ENCODE results near the gene CDCA5.
"Not testable (repeated sequence)": the region's sequence is repeated elsewhere in the genome, so short reads cannot be mapped to it uniquely, and the experiment has no call there.

Gene CDCA5

DNA sequence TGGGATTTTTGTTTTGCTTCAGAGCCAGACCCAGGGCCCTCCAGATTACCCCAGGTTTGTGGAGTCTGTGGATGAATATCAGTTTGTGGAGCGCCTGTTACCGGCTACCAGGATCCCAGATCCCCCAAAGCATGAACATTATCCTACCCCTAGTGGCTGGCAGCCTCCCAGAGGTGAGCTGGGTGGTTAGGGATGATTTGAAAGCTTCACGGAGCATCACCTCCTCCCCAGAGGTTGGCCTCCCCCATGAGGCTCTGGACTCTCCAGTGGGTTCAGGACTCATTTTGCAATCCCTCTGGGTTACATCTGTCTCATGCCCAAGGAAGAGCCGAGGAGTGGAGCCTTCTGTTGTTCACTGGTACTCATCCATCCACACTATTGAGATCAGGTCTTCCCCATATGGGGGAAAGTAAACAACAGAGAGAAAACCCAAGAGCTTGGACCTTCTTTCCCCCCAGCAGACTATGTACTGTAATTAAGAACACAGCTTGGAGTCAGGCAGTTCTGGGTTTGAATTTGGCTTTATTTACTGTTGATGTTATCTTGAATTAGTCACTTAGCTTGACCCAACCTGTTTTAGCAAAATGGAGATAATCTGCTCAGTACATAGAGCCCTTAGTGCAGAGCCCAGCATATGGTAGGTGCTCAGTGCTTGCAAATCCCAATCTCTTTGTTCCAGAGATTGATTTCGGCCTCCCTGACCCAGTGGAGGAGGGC lies 40.8 kb upstream of the CDCA5 start:
- DNase-seq (ENCODE audit: low read depth) = no peak
- no peak overlapping the region for H3K4me3 ChIP-seq (ENCODE audit: low read length)
- TF ChIP-seq, protein P1, sequence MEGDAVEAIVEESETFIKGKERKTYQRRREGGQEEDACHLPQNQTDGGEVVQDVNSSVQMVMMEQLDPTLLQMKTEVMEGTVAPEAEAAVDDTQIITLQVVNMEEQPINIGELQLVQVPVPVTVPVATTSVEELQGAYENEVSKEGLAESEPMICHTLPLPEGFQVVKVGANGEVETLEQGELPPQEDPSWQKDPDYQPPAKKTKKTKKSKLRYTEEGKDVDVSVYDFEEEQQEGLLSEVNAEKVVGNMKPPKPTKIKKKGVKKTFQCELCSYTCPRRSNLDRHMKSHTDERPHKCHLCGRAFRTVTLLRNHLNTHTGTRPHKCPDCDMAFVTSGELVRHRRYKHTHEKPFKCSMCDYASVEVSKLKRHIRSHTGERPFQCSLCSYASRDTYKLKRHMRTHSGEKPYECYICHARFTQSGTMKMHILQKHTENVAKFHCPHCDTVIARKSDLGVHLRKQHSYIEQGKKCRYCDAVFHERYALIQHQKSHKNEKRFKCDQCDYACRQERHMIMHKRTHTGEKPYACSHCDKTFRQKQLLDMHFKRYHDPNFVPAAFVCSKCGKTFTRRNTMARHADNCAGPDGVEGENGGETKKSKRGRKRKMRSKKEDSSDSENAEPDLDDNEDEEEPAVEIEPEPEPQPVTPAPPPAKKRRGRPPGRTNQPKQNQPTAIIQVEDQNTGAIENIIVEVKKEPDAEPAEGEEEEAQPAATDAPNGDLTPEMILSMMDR (conservative IDR thresholded peaks at IDR 0.05; ENCODE audit: low read length) = no peak

DNA sequence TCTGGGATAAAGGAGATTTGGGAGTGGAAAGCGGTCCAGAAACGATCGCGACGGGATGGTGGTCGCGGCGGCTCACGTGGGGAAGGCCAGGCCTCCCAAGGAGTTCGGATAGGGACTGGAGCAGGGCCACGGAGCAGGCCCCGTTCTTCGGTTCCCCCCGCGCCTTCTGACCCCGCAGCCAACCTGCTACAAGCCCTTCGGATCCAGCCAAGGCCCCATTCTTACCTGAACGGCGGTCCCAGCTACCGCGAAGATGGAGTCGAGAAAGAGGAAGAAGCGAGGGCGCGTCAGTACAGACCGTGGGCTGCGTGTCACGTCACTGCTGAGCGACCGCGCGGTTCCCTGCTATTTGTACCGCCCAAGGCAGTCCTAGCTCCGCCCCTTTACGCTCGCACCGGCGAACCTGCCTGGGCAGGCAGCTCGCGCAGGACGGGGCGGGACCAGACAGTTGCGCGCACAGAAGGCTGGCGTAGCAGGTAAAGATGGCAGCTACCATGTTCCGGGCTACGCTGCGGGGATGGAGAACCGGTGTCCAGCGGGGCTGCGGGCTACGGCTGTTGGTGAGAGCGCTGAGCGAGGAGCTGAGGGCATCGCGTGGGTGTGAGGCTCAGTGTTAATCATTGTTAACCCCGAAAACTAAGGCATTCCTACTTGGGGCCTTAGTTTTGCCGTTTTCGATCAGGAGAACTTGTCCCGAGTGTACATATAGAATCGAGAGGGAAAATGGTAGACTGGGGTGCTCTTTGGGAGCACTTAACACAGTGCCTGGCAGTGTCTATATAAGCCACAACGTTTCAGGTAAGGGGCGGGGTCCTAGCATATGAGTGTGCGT lies 38.2 kb upstream of the CDCA5 start, which contains the start of the genes FAU and MRPL49:
Gene FAU (minus strand): TSS at position 270 of the 832 bp plus-strand sequence. CDS start 321 bp downstream, outside the sequence.
Gene MRPL49 (plus strand): TSS at position 457 of the 832 bp plus-strand sequence. CDS start 26 bp downstream, at position 483.
- H3K4me3 ChIP-seq (ENCODE audit: low read length) = peak within 1 kb of the TSS; percentile 98
- TF ChIP-seq, protein P1 (conservative IDR thresholded peaks at IDR 0.05; ENCODE audit: low read length) = no peak
- peak; percentile 92 for DNase-seq (ENCODE audit: low read depth)

DNA sequence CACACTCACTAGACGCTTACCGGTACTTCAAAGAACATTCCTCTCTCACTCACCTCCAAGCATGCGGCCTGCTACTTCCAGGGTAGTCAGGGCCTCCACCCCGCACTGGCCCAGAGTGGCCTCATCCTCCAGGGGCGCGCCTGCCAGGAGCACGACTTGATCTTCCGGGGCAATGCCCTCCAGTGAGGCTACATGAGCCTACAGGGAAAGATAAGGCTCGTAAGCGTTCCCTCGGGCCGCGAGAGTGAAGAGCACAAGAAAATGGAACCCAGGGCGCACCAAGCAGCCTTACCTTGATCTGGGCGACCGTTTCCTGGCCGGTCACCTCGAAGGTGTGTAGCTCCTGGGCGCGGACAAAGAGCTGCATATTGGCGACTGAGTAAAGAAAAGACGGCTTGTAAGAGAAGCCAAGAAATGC lies 37.6 kb upstream of the CDCA5 start:
- no peak for DNase-seq (ENCODE audit: low read depth)
- H3K4me3 ChIP-seq (ENCODE audit: low read length) = peak overlapping the region; percentile 98
- TF ChIP-seq, protein P1 (conservative IDR thresholded peaks at IDR 0.05; ENCODE audit: low read length) = no peak

DNA sequence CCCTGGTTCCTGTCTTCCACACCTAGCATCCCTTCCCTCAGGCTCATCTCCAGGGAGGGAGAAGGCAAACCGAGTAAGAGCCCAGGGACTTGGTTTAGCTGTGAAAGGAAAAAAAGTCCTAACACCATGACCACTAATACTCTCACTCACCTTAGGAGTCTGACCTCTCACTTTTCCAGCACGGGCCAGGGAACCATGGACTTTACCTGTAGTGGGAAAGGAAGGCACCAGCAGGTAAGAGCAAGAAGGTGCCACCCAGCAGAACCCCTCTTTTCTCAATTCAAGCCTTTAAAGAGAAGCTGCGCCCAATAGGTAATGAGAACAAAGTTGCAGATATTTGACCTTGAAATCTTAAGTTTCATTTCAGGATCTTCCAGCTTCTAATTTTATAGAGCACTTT lies 37.0 kb upstream of the CDCA5 start:
- H3K4me3 ChIP-seq (ENCODE audit: low read length) = peak overlapping the region; percentile 98
- DNase-seq (ENCODE audit: low read depth) = no peak
- TF ChIP-seq, protein P1 (conservative IDR thresholded peaks at IDR 0.05; ENCODE audit: low read length) = no peak

DNA sequence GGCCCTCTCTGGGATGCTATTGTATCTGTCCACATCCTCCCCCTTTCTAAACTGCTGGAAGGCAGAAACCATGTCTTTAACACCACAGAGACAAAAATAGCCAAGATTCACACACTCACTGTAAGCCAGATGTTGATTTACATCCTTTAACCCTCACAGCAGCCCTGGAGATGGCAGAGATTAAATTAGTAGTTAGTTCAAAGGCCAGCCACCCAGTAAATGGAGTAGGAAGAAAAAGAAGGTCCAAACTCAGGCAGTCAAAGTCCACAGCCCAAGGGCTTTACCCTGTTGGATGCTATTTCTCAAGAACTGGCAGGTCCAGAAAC lies 35.8 kb upstream of the CDCA5 start:
- TF ChIP-seq, protein P1 (conservative IDR thresholded peaks at IDR 0.05; ENCODE audit: low read length) = no peak
- no peak for DNase-seq (ENCODE audit: low read depth)

DNA sequence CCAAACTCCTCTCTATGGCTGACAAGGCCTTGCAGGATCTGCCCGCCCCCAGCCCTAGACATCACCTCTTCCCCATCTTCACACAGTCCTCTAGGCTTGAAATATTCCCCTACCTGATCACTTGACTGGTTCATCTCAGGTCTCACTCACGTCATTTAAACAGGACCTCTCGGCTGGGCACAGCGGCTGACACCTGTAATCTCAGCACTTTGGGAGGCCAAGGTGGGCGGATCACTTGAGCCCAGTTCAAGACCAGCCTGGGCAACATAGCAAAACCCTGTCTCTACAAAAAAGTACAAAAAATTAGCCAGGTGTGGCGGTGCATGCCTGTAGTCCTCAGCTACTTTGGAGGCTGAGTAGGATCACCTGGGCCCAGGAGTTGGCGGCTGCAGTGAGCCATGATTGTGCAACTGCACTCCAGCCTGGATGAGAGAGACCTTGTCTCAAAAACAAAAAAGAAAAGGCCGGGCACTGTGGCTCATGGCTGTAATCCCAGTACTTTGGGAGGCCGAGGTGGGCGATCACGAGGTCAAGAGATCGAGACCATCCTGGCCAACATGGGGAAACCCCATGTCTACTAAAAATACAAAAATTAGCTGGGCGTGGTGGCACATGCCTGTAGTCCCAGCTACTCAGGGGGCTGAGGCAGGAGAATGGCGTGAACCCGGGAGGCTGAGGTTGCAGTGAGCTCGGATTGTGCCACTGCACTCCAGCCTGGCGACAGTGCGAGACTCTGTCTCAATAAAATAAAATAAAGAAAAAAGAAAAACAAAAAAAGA lies 35.2 kb upstream of the CDCA5 start:
- not testable (repeated sequence) for H3K4me3 ChIP-seq (ENCODE audit: low read length); DNase-seq (ENCODE audit: low read depth)

More for the DNA sequence above, 35.8 kb upstream of the CDCA5 start:
- H3K4me3 ChIP-seq (ENCODE audit: low read length) = no peak overlapping the region
